WTC11 (cell line): ENCODE results near the gene GGN.

Experiments used
- ARID4B ChIP-seq: sonication (generic); formaldehyde crosslinking; IDR thresholded peaks from 2 replicates; pipeline ENCODE4 v1.8.0; 2023; ENCODE audit warnings: missing genetic modification reagents, mild to moderate bottlenecking, borderline replicate concordance
- CREM ChIP-seq: sonication (generic); formaldehyde crosslinking; IDR thresholded peaks from 2 replicates; pipeline ENCODE4 v1.8.1; 2022; ENCODE audit warnings: mild to moderate bottlenecking, missing genetic modification reagents, moderate library complexity
- CTCF ChIP-seq: fragments of 200-600 bp; IDR thresholded peaks from 2 replicates; pipeline ENCODE4 v1.8.0; 2022; ENCODE audit warnings: antibody characterized with exemption
- E2F1 ChIP-seq: sonication (generic); formaldehyde crosslinking; IDR thresholded peaks from 2 replicates; pipeline ENCODE4 v1.8.0; 2022; ENCODE audit warnings: mild to moderate bottlenecking, missing genetic modification reagents
- TF ChIP-seq, protein P1 (sequence below): sonication (generic); formaldehyde crosslinking; IDR thresholded peaks from 2 replicates; pipeline ENCODE4 v1.8.1; 2023; ENCODE audit warnings: mild to moderate bottlenecking, moderate library complexity, missing genetic modification reagents
- TF ChIP-seq, protein P2 (sequence below): sonication (generic); formaldehyde crosslinking; IDR thresholded peaks from 2 replicates; pipeline ENCODE4 v1.8.1; 2022; ENCODE audit warnings: low read depth, missing genetic modification reagents, borderline replicate concordance

DNA sequence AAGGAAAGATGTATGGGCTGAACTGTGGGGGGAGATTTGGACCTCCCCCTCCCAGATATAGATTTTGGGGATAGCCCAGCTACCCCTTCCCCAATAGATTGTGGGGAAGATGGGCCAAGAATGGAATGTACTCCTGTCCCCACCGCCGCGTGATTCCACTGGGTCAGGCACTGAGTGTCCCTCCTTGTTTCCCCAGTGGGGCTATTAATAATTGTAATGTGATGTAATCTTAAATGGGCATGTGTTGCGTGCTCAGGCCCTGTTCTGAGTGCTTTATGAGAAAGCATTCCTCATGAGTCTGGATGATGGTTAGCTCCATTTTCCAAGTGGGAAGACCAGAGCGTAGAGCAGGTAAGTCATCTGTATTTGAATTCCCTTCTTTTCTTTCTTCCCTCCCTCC, 12.1 kb downstream of the GGN start:
- TF ChIP-seq ARID4B (CRISPR knock-in tag): no peak
- no peak for TF ChIP-seq E2F1 (CRISPR knock-in tag)
- TF ChIP-seq, protein P1, sequence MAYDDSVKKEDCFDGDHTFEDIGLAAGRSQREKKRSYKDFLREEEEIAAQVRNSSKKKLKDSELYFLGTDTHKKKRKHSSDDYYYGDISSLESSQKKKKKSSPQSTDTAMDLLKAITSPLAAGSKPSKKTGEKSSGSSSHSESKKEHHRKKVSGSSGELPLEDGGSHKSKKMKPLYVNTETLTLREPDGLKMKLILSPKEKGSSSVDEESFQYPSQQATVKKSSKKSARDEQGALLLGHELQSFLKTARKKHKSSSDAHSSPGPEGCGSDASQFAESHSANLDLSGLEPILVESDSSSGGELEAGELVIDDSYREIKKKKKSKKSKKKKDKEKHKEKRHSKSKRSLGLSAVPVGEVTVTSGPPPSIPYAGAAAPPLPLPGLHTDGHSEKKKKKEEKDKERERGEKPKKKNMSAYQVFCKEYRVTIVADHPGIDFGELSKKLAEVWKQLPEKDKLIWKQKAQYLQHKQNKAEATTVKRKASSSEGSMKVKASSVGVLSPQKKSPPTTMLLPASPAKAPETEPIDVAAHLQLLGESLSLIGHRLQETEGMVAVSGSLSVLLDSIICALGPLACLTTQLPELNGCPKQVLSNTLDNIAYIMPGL (CRISPR knock-in tag): no peak
- no peak for TF ChIP-seq CTCF
- TF ChIP-seq, protein P2, sequence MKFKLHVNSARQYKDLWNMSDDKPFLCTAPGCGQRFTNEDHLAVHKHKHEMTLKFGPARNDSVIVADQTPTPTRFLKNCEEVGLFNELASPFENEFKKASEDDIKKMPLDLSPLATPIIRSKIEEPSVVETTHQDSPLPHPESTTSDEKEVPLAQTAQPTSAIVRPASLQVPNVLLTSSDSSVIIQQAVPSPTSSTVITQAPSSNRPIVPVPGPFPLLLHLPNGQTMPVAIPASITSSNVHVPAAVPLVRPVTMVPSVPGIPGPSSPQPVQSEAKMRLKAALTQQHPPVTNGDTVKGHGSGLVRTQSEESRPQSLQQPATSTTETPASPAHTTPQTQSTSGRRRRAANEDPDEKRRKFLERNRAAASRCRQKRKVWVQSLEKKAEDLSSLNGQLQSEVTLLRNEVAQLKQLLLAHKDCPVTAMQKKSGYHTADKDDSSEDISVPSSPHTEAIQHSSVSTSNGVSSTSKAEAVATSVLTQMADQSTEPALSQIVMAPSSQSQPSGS (CRISPR knock-in tag): no peak
- no peak for TF ChIP-seq CREM (CRISPR knock-in tag)
